GM12872 (cell line): Measurements from ENCODE around the gene CAMK1D.

ENCODE experiments used
- TF ChIP-seq, protein P1 (sequence below): IDR thresholded peaks from 3 replicates; pipeline ENCODE4 v1.5.1; 2011; ENCODE audit warnings: low read depth, mild to moderate bottlenecking, low read length, moderate library complexity; ENCODE audit not compliant: insufficient read depth

CAMK1D gene

DNA sequence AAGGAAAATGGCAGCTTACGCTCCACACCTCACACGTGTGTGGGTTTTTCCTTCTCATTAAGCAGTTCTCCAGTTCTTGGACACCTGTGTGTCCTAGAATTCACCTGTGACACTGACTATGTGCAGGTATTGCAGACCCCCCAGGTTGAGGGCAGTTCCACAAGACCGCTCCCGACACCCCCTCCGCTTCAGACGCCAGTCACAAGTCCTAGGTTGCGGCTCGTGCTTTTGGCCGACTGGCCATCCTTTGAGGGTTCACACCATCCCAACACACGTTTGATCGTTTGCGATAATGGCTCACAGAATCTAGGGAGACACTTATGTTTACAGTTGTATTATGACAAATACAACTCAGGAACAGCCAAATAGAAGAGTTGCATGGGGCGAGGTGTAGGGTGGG, 44.5 kb downstream of the CAMK1D start:
- TF ChIP-seq, protein P1, sequence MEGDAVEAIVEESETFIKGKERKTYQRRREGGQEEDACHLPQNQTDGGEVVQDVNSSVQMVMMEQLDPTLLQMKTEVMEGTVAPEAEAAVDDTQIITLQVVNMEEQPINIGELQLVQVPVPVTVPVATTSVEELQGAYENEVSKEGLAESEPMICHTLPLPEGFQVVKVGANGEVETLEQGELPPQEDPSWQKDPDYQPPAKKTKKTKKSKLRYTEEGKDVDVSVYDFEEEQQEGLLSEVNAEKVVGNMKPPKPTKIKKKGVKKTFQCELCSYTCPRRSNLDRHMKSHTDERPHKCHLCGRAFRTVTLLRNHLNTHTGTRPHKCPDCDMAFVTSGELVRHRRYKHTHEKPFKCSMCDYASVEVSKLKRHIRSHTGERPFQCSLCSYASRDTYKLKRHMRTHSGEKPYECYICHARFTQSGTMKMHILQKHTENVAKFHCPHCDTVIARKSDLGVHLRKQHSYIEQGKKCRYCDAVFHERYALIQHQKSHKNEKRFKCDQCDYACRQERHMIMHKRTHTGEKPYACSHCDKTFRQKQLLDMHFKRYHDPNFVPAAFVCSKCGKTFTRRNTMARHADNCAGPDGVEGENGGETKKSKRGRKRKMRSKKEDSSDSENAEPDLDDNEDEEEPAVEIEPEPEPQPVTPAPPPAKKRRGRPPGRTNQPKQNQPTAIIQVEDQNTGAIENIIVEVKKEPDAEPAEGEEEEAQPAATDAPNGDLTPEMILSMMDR, result no peak

DNA sequence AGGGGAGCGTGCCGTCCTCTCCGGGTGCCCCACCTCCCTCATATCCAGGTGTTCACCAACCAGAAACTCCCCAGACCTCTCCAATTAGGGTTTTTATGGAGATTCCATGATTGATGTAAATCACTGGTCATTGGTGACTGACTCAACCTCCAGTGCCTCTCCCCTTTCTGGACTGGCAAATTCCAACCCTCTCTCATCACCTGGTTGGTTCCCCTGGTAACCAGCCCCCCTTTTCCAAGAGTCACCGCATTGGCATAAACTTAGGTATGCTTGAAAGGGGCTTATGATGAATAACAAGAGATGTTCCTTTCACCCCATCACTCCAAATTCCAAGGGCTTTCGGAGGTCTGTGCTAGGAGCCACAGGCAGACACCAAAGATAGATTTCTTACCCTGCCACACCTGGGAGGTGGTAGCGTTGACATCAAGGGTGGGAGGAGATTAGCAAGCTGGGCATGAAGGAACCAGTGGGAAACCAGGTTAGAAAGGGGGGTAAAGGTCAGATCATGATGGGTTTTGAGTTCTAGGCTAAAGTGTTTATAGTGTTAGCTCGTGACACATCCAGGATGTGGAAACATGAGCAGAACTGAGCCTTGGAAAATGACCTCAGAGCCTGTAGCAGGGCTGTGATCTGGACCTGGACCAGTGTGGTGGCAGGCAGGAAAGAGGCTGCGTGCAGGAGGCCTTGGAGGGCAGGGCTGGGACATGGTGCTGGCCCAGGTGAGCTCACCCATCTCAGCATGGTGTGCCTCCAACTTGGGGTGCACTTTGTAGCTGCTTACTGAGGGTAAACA, 45.1 kb downstream of the CAMK1D start:
- TF ChIP-seq, protein P1, result no peak

GRCh38 chr10:12396093-12396492, 46.7 kb downstream of the CAMK1D start:
- TF ChIP-seq, protein P1, result no peak

DNA sequence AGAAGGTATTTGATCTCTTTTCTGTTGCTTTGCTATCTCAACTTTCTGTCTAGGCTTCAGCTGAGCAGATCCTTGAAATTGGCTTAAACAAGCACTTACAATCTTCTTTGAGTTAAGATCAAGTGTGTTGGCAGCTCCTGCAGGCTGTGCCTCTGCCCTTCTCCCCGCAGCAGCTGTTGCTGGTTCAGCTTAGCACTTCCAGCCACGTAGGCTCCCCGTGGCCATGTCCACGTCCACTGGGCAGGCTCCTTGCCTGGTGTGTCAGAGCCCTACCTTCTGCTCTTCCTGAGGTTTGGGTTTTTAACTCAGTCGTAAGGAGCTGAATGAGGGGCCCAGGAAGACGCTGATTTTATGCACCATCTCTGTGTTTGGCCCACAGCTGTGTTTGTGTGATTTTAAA, 47.2 kb downstream of the CAMK1D start:
- TF ChIP-seq, protein P1, result no peak

DNA sequence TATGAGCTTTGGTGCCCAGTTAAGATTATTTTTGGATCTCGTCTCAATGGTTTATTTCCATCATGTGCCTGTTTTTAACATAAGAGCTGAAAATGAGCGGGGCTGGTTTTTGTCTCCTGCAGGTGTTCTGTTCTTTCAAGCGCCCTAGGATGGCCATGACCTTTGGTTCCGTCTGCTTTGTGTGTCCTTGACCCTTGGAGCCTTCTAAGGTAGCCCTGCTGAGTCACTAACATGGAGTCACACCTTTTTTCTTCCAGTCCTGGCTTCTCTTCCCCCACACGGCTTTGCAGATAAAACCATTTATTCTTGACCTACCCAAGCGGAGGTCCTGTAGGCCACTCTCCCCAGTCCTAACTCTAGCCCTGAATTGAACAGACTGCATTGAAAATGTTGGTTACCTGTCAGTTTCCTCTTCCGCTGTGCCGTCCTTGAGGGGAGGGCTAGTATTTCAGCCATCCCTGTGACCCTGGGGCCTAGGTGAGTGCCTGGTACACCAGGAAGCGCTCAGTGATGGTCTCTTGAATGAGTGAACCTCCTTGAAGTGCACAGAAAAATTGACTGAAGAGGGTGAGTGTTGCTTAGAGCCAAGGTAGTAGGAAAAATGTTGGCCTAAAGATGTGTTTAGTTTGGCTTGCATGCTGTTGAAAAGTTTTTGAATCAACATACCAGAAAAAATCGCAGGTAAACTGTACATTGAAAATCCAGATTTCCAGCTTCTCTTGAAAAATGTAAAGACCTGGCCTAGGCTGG, 48.0 kb downstream of the CAMK1D start:
- TF ChIP-seq, protein P1, result no peak

DNA sequence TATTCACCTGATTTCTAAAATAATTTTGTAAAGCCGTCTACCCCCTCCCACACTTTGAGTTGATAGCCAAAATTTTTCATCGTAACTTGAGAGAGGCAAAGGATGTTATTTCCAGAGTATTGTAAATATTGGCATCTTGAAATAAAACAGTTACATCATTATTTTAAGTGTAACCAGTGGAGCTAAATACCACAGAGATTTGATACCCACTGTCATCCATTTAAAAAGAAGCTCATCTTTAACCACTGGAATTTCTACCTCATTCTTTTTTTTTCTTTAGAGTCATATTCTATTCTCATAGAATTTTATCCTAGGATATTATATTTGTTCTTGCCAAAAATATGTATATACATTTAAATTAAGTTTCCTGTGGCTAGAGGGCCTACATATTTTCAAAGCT, 48.6 kb downstream of the CAMK1D start:
- TF ChIP-seq, protein P1, result no peak

GRCh38 chr10:12400266-12400931, 51.1 kb downstream of the CAMK1D start:
- TF ChIP-seq, protein P1, result no peak
